Measurements from ENCODE around the gene CDK5R2. TPM values are rescaled to one million over a fixed set of nuclear protein-coding genes. Genes with fewer than 3 reads are reported as not detected.

CDK5R2 gene
- total RNA-seq, 4 donors from 2014 or later, result 0.39 TPM; not detected in 3

DNA sequence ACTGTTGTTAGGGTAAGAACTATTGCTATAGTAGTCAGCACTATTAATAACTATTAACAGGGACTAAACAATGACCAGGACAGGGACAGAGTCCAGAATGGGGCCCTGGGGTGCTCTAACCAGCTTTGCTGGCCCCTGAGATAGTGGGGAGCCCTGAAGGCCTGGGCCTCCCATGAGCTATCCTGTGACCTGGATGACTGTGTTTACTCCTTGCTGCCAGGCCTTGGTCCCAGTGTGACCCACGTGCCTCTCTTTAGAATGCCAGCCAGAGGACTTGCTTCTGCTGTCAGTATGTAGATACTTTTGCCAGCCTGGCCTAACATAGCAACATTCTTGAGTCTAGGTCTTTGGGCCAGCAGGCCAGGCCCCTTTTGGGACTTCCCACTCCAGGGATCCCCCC, 11.4 kb downstream of the CDK5R2 start:
- 18 to 20% methylated on average over 1 of the region's 1 CpG for WGBS, 2 donors
- H3K4me1 ChIP-seq, result no peaks in the 10 kb centered on the region
- no peaks in the 10 kb centered on the region for H3K27me3 ChIP-seq
- no peaks in the 10 kb centered on the region for H3K36me3 ChIP-seq
- DNase-seq, result no peak
- H3K9me3 ChIP-seq, result no peaks in the 10 kb centered on the region
- intact Hi-C loops (cut with DNase I), result no loop called here
- TF ChIP-seq CTCF (IDR thresholded peaks at IDR 0.05) (no peak), POLR2A (IDR thresholded peaks at IDR 0.05) (no peak)
- no peak overlapping the region for H3K27ac ChIP-seq
- no peak overlapping the region for H3K4me3 ChIP-seq (replicated peaks in 1 of 3)

- intact Hi-C loops (cut with DNase I), result no loop called here
- Histone ChIP-seq H3K4me3 (replicated peaks in 1 of 3) (no peak overlapping the region), H3K36me3 (no peaks in the 10 kb centered on the region), H3K27me3 (no peaks in the 10 kb centered on the region), H3K27ac (no peak overlapping the region), H3K9me3 (no peaks in the 10 kb centered on the region), H3K4me1 (peaks cover 0 to 4% of the 10 kb centered on the region in 2 donors)
- WGBS, 2 donors, result 63 to 68% methylated on average over 4 of the region's 4 CpGs
- TF ChIP-seq POLR2A (IDR thresholded peaks at IDR 0.05) (no peak), CTCF (IDR thresholded peaks at IDR 0.05) (no peak)
- no peak for DNase-seq
Measured at GRCh38 chr2:218975060-218975777, 15.8 kb downstream of the CDK5R2 start.

- peaks cover 8 to 35% of the 10 kb centered on the region in 2 donors for H3K4me1 ChIP-seq
- intact Hi-C loops (cut with DNase I), result no loop called here
- H3K36me3 ChIP-seq, result no peaks in the 10 kb centered on the region
- TF ChIP-seq POLR2A (IDR thresholded peaks at IDR 0.05) (no peak), CTCF (IDR thresholded peaks at IDR 0.05) (peak; percentile 73 to 95 (median 78))
- 1 to 4% methylated on average over 32 to 36 of the region's 39 CpGs for WGBS, 2 donors
- peaks cover 28% of the 10 kb centered on the region for H3K27me3 ChIP-seq
- H3K4me3 ChIP-seq (replicated peaks in 1 of 3), result no peak overlapping the region
- peak; percentile 77 to 83 for DNase-seq
- no peaks in the 10 kb centered on the region for H3K9me3 ChIP-seq
- H3K27ac ChIP-seq, result no peak overlapping the region
Measured at GRCh38 chr2:218979846-218980734, 20.6 kb downstream of the CDK5R2 start.

- Histone ChIP-seq H3K27me3 (peaks cover 36% of the 10 kb centered on the region), H3K9me3 (no peaks in the 10 kb centered on the region), H3K27ac (no peak overlapping the region), H3K36me3 (no peaks in the 10 kb centered on the region), H3K4me3 (replicated peaks in 1 of 3) (no peak overlapping the region), H3K4me1 (peaks cover 8 to 39% of the 10 kb centered on the region in 2 donors)
- intact Hi-C loops (cut with DNase I), result no loop called here
- DNase-seq, result no peak
- TF ChIP-seq CTCF (IDR thresholded peaks at IDR 0.05), result no peak
- no peak for TF ChIP-seq POLR2A (IDR thresholded peaks at IDR 0.05)
- 2 to 4% methylated on average over 26 of the region's 26 CpGs for WGBS, 2 donors
Measured at GRCh38 chr2:218980735-218981389, 21.4 kb downstream of the CDK5R2 start.
